OCI-LY7 (cell line): ENCODE measurements around the gene MAEL.
A peak's percentile ranks its signal among the peaks of the same experiment; 100 is the strongest.

Source experiments
- EZH2phosphoT487 ChIP-seq: fragments of 200-600 bp; sonication (generic); IDR thresholded peaks from 2 replicates; pipeline ENCODE4 v1.6.1; 2018; ENCODE audit warnings: low read depth, borderline replicate concordance, mild to moderate bottlenecking, mixed run types, antibody characterized with exemption, low read length, moderate library complexity, mixed read lengths
- TF ChIP-seq, protein P1 (sequence below): fragments of 200-600 bp; sonication (generic); conservative IDR thresholded peaks from 2 replicates; pipeline ENCODE4 v1.5.1; 2014; ENCODE audit warnings: mild to moderate bottlenecking, antibody characterized with exemption, low read length, moderate library complexity, mixed read lengths

DNA sequence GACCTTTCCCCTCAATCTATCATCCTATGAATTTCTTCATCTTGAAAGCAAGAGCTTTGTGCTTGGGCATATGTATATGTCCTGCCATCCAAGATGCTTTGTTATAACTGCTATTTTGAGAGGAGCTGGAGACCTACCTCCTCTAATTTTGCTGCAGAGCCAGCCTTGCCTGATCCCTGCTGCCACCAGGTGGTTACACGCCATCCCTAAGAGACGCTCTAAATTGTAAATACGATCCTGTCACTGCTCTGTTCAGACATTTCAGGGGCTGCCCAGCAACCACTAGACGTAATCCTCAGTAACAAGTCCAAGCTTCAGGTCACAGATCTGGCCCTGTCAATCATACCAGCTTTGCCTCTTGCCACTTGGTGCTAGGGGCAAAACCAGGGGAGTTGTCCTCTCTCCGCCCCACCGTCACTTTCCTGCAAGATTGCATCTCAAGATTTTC lies 68.2 kb downstream of the MAEL start:
- TF ChIP-seq EZH2phosphoT487: no peak
- TF ChIP-seq, protein P1, sequence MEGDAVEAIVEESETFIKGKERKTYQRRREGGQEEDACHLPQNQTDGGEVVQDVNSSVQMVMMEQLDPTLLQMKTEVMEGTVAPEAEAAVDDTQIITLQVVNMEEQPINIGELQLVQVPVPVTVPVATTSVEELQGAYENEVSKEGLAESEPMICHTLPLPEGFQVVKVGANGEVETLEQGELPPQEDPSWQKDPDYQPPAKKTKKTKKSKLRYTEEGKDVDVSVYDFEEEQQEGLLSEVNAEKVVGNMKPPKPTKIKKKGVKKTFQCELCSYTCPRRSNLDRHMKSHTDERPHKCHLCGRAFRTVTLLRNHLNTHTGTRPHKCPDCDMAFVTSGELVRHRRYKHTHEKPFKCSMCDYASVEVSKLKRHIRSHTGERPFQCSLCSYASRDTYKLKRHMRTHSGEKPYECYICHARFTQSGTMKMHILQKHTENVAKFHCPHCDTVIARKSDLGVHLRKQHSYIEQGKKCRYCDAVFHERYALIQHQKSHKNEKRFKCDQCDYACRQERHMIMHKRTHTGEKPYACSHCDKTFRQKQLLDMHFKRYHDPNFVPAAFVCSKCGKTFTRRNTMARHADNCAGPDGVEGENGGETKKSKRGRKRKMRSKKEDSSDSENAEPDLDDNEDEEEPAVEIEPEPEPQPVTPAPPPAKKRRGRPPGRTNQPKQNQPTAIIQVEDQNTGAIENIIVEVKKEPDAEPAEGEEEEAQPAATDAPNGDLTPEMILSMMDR: peak; percentile 84
